ENCODE results near the gene PARVB.

PARVB gene, protein sequence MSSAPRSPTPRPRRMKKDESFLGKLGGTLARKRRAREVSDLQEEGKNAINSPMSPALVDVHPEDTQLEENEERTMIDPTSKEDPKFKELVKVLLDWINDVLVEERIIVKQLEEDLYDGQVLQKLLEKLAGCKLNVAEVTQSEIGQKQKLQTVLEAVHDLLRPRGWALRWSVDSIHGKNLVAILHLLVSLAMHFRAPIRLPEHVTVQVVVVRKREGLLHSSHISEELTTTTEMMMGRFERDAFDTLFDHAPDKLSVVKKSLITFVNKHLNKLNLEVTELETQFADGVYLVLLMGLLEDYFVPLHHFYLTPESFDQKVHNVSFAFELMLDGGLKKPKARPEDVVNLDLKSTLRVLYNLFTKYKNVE

DNA sequence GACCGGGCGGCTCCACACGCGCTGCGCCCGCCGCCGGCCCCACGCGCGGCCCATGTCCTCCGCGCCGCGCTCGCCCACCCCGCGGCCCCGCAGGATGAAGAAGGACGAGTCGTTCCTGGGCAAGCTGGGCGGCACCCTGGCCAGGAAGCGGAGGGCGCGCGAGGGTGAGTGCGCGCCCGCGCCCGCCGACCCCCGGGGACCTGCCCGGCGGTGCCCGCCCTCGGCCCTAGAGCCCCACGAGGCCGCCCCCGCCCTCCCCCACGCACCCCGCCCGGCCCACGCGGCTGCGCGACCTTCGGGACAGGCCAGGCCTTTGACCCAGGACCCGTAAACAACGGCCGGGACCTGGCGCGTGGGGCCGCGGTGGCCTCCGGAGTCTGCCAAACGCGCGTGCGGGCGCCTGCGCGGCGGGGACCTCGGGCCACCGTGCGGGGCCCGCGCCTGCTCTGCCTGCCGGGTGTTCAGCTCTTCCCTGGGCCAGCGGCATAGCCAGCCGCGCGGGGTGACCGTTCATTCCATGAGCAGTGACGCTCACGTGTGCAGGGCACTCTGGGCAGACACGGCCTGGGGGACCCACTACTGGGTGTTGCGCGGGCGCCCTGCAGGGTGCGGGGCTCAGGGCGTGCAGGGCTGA is at the start of gene PARVB:
PARVB (plus strand) TSS at position 15 of the 634 bp plus-strand sequence; CDS start at position 53, 38 bp downstream.
- peak in 1 of 2 donors; percentile 8 for DNase-seq (ENCODE audit: low read depth in 2 of 2)

GRCh38 chr22:43975041-43975440 is 49.1 kb upstream of the PARVB start:
- DNase-seq (ENCODE audit: low read depth in 2 of 2): no peak

GRCh38 chr22:43976861-43977795 is 47.0 kb upstream of the PARVB start:
- no peak for DNase-seq (ENCODE audit: low read depth in 2 of 2)

DNA sequence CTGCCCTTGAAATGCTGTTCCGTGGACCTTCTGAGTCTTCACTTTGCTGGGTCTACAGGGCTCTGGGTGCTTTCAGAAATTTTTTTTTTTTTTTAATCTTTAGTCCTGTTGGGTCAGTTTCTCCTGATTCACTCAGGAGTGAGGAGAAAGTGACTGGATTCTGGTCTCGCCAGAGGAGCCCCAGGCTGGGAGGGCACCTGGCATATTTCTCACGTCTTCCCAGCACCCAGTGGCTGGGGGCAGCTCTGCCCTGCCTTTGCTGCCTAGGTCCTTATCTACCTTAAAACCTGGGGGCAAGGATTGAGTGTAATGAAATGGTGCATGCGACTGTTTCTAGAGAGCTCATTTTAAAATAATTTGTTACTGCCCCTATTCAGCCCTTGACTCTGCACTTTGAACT is 45.5 kb upstream of the PARVB start:
- no peak for DNase-seq (ENCODE audit: low read depth in 2 of 2)

GRCh38 chr22:43980579-43980978 is 43.5 kb upstream of the PARVB start:
- DNase-seq (ENCODE audit: low read depth in 2 of 2): no peak

- DNase-seq (ENCODE audit: low read depth in 2 of 2): no peak
Observed at GRCh38 chr22:43980996-43981395, 43.1 kb upstream of the PARVB start.

DNA sequence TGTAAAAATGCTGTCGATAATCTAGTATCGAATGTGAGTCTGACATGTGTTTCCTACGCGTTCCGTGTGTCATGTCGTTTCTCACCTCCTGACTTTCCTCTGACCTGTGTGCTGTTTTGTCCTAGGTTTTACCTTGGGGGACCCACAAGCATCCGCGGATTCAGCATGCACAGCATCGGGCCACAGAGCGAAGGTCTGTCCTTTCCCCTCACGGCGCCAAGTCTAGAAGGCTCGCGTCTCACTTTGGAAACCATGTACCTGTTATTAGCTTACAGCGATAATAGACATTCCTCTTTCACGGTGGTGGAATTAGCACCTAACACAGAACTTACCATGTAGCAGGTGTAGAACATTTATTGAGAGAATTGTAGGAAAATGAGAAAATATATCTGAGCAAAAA is 40.3 kb upstream of the PARVB start:
- no peak for DNase-seq (ENCODE audit: low read depth in 2 of 2)

DNA sequence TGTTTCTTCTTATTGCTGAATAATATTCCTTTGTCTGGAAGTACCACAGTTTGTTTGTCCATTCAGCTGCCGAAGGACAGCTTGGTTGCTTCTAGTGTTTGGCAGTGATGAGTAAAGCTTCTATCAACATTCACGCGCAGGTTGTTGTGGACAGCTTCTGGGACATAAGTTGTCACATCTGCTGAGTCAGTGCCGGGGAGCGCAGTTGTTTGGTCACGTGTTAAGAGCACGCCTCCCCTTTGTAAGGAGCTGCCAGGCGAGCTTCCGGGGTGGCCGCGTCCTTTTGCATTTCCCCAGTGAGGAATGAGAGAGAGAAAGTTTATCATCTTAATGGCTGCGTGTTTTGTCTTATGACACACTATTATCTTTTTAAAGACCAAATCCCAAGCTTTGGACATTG is 38.6 kb upstream of the PARVB start:
- no peak for DNase-seq (ENCODE audit: low read depth in 2 of 2)

DNA sequence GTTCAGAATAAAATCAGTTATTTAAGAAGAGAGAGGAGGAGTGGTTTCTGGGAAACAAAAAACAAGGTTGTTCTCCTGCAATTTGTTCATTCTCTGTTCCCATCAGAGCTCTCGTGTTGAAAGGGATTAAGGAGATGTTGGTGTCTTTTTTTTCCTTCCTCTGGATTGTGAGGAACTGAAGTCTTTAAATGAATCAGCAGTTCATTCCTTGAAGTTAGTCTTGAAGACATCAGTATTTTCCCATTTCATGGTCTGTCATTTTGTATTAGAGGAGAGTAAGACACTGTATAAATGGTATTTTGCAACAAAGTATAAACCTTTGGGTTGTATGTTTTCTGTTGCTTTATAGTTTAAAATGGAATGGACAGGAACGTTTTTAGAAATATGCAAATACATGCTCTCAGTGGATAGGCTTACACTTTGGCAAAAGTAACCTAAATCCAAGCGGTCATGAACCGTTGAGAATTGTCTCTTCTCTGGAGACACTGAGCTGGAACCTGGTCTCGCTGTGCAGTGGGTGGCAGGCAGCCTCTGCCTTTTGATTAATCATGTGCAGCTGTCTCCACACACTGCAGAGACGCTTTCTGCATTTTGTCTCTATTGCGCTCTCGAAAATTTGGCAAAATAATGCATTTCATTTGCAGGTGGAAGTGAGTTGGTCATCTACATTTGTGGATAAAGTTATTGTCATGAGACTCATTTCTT is 35.8 kb upstream of the PARVB start:
- no peak for DNase-seq (ENCODE audit: low read depth in 2 of 2)

GRCh38 chr22:43988960-43989359 is 35.1 kb upstream of the PARVB start:
- no peak for DNase-seq (ENCODE audit: low read depth in 2 of 2)

- no peak for DNase-seq (ENCODE audit: low read depth in 2 of 2)
Observed at GRCh38 chr22:43990044-43990443, 34.1 kb upstream of the PARVB start.

- no peak for DNase-seq (ENCODE audit: low read depth in 2 of 2)
Observed at GRCh38 chr22:43991316-43992020, 32.6 kb upstream of the PARVB start.

- DNase-seq (ENCODE audit: low read depth in 2 of 2): no peak
Observed at GRCh38 chr22:43992331-43992821, 31.7 kb upstream of the PARVB start.

DNA sequence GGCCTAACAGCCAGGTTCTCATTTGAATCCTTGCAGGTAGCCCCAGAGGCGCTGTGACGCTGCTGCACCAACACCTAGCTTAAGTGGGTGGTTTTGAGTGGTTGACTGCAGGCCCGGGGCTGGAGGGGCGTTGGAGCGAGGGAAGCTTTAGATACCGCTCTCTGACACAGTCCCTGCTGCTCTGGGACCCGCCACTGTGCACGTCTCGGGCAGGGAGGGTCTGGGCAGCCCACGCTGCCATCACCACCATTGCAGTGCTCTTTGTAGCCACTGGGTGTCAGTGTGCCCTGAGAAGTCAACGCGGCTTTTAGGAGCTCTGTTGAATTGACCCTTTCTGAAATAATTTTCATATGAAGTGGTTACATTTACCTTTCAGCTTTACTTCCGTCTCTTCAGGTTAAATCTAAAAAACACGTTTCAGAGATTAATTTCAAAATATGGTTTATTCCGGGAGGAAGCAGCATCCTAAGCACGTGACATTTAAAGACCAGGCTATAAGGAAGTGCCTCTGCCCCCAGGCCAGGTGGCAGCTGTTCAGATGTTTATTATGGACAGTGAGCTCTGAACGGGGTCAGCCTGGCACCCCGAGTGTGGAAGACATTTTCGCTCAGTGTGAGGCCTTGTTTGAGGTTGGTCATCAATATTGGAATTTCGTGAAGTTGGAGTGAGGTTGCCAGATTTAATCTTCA is 30.9 kb upstream of the PARVB start:
- DNase-seq (ENCODE audit: low read depth in 2 of 2): peak; percentile 32 to 33

- DNase-seq (ENCODE audit: low read depth in 2 of 2): no peak
Observed at GRCh38 chr22:43994006-43994405, 30.1 kb upstream of the PARVB start.

DNA sequence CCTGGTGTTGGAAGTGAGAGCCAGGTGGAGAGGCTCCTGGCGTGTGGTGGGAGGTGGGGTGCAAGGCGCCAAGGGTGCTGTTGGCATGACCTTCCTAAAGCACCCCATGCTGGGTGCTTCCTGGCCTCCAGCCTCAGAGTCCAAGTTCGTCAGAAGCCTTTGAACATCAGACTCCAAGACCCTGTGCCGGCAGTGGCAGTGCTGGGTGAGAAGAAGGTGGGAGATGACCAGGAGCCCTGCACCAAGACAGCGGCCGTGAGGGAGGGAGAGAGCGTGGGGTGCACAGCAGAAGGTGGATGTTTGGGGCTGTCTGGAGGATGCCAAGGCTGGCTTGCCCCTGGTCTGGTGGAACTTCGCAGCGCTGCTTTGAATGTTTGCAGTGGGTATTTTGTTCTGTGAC is 29.7 kb upstream of the PARVB start:
- DNase-seq (ENCODE audit: low read depth in 2 of 2): no peak

- DNase-seq (ENCODE audit: low read depth in 2 of 2): no peak
Observed at GRCh38 chr22:43995057-43995685, 28.9 kb upstream of the PARVB start.

GRCh38 chr22:43995798-43996169 is 28.3 kb upstream of the PARVB start:
- no peak for DNase-seq (ENCODE audit: low read depth in 2 of 2)

DNA sequence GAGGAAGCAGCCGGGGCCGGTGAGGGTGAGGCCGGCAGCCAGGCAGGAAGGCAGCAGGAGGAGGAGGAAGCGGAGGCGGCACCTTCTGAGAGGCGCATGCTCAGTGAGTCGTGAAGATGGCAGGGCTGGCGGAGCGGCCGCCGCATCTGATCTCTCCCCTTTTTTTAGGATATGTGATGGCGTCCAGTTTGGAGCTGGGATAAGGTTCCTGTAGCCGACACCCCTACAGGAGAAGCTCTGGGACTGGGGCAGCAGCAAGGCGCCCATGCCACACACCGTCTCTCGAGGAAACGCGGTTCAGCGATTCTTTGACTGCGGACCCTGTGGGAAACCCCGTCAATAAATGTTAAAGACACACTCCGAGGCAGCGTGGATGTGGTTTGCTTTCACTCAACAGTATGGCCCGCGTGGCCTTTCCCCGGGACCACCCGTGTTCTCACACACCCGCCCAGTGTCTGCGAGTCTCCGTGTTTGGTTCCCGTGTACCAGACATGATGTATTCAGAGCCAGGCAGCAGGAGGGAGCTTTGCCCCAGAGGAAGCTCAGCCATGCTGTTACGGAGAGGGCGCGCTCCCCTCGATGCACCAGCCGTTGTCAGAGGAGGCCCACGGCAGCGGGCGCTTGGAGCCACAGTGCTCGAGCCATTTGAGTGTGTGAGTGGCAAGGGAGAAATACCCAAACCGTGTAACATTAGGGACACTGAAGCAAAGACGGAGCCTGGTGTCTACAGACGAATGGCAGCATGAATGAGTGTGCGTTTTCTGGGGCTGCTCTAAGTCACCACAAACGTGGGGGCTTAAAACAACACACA is 27.7 kb upstream of the PARVB start:
- DNase-seq (ENCODE audit: low read depth in 2 of 2): peak; percentile 47 to 56
